SK-N-SH (cell line): Measurements from ENCODE around the gene TP73.

Experiments
- CHD2 ChIP-seq: fragments of 150-350 bp; IDR thresholded peaks from 2 replicates; pipeline ENCODE4 v1.6.1; 2018; ENCODE audit warnings: low read length; ENCODE audit not compliant: partially characterized antibody
- JUND ChIP-seq: IDR thresholded peaks from 2 replicates; pipeline ENCODE4 v1.4.0; 2012
- MXI1 ChIP-seq: IDR thresholded peaks from 2 replicates; pipeline ENCODE4 v1.6.1; 2012; ENCODE audit warnings: mild to moderate bottlenecking, low read depth, low read length, improper control_type of control experiment
- POLR2AphosphoS5 ChIP-seq: IDR thresholded peaks from 2 replicates; pipeline ENCODE4 v1.6.1; 2012; ENCODE audit warnings: low read depth, low read length
- RAD21 ChIP-seq: IDR thresholded peaks from 2 replicates; pipeline ENCODE4 v1.6.1; 2012; ENCODE audit warnings: mild to moderate bottlenecking, low read length
- SMC3 ChIP-seq: IDR thresholded peaks from 2 replicates; pipeline ENCODE4 v1.6.1; 2012; ENCODE audit warnings: low read depth, low read length, improper control_type of control experiment
- TCF12 ChIP-seq: IDR thresholded peaks from 2 replicates; pipeline ENCODE4 v1.4.0; 2012
- TF ChIP-seq, protein P1 (sequence below): fragments of 200-600 bp; sonication (generic); IDR thresholded peaks from 2 replicates; pipeline ENCODE4 v1.6.1; 2017; ENCODE audit warnings: antibody characterized with exemption, mild to moderate bottlenecking, moderate library complexity

DNA sequence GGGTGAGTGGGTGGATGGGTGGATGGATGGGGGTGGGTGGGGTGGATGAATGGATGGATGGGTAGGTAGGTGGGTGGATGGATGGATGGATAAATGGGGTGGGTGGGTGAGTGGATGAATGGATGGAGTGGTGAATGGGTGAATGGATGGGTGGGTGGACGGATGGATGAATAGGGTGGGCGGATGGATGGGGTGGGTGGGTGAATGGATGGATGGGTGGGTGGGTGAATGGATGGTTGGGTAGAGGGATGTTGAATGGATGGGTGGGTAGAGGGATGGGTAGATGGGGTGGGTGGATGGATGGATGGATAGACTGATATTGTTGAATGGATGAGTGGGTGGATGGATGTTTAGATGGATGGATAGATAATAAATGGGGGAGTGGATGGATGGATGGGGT, 73.0 kb downstream of the TP73 start:
- TF ChIP-seq, protein P1, sequence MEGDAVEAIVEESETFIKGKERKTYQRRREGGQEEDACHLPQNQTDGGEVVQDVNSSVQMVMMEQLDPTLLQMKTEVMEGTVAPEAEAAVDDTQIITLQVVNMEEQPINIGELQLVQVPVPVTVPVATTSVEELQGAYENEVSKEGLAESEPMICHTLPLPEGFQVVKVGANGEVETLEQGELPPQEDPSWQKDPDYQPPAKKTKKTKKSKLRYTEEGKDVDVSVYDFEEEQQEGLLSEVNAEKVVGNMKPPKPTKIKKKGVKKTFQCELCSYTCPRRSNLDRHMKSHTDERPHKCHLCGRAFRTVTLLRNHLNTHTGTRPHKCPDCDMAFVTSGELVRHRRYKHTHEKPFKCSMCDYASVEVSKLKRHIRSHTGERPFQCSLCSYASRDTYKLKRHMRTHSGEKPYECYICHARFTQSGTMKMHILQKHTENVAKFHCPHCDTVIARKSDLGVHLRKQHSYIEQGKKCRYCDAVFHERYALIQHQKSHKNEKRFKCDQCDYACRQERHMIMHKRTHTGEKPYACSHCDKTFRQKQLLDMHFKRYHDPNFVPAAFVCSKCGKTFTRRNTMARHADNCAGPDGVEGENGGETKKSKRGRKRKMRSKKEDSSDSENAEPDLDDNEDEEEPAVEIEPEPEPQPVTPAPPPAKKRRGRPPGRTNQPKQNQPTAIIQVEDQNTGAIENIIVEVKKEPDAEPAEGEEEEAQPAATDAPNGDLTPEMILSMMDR: no peak
- TF ChIP-seq SMC3: no peak
- TF ChIP-seq CHD2: no peak
- no peak for TF ChIP-seq TCF12
- TF ChIP-seq RAD21: no peak
- TF ChIP-seq JUND: no peak
- TF ChIP-seq MXI1: no peak
- TF ChIP-seq POLR2AphosphoS5: no peak
